Measurements from ENCODE around the gene CSMD2. TPM values are rescaled to one million over a fixed set of nuclear protein-coding genes. Genes with fewer than 3 reads are reported as not detected.

Gene CSMD2
- total and polyA plus RNA-seq, 2 of the 8 experiments (the other 6 are each of a cell fraction or from before 2014, with no cell fraction given) = 7.0 to 14.7 TPM

GRCh38 chr1:33872683-33873082, 292.3 kb downstream of the CSMD2 start:
- Histone ChIP-seq H2BK5ac (ENCODE audit: low read depth, low read length) (no peak overlapping the region), H2BK15ac (ENCODE audit: low read length) (no peak overlapping the region), H3K9ac (replicated peaks in 1 of 4; ENCODE audit: extremely low read depth in 1 of 4, low read depth in 3 of 4, low read length in 3 of 4) (no peak overlapping the region), H4K5ac (ENCODE audit: insufficient read length, low read depth, low read length) (no peak overlapping the region), H3K4me1 (replicated peaks in 1 of 4; ENCODE audit: control insufficient read depth in 3 of 4, insufficient read depth in 4 of 4, low read length in 3 of 4) (peaks cover 0 to 3% (median under 1%) of the 10 kb centered on the region in 4 experiments; a peak in 4 of 7 replicates), H4K8ac (ENCODE audit: extremely low read depth, insufficient read depth, low read length) (no peak overlapping the region), H3K4me2 (ENCODE audit: insufficient read depth in 1 of 2, low read depth in 2 of 2, low read length in 2 of 2) (no peak overlapping the region), H3K79me2 (ENCODE audit: control insufficient read depth in 1 of 2, insufficient read depth in 2 of 2, low read length in 2 of 2) (no peaks in the 10 kb centered on the region), H3K9me3 (ENCODE audit: insufficient read depth in 2 of 2, low read depth in 1 of 2, low read length in 1 of 2) (no peaks in the 10 kb centered on the region), H3K4ac (replicated peaks; ENCODE audit: insufficient read length, low read depth, low read length) (no peak overlapping the region), H3K23me2 (ENCODE audit: low read depth, low read length) (no peaks in the 10 kb centered on the region), H3K23ac (ENCODE audit: insufficient read length) (no peak overlapping the region), H2AFZ (ENCODE audit: low read length) (no peak overlapping the region), H3K79me1 (ENCODE audit: low read depth, low read length) (no peaks in the 10 kb centered on the region; the same call in 1 of the 2 replicates), H3K18ac (ENCODE audit: extremely low read depth, low read length) (no peak overlapping the region), H3K27ac (ENCODE audit: low read depth, low read length) (no peak overlapping the region), H2BK120ac (replicated peaks; ENCODE audit: low read depth, low read length) (no peak overlapping the region), H3K56ac (replicated peaks; ENCODE audit: insufficient read length, low read depth, low read length) (no peak overlapping the region), H4K91ac (replicated peaks; ENCODE audit: insufficient read length, low read length) (no peak overlapping the region), H3K27me3 (replicated peaks in 1 of 4; ENCODE audit: control insufficient read depth in 3 of 4, extremely low read depth in 1 of 4, insufficient read depth in 3 of 4, low read length in 3 of 4) (no peaks in the 10 kb centered on the region), H2BK12ac (ENCODE audit: low read depth, low read length) (no peak overlapping the region), H3K4me3 (ENCODE audit: extremely low read depth in 1 of 4, insufficient read depth in 2 of 4, low read depth in 3 of 4, low read length in 4 of 4) (no peak overlapping the region), H2BK20ac (ENCODE audit: low read length) (no peak overlapping the region), H3K36me3 (ENCODE audit: control insufficient read depth in 2 of 4, insufficient read depth in 4 of 4, low read length in 3 of 4) (no peaks in the 10 kb centered on the region; a peak in 1 of 8 replicates), H4K20me1 (replicated peaks in 1 of 2; ENCODE audit: control insufficient read depth in 1 of 2, insufficient read depth in 2 of 2, low read length in 2 of 2) (no peaks in the 10 kb centered on the region), H2AK5ac (ENCODE audit: low read depth, low read length) (no peak overlapping the region), H3K14ac (ENCODE audit: insufficient read length) (no peak overlapping the region)
- DNase-seq (ENCODE audit: low read depth in 1 of 2, low spot score in 2 of 2) (no peak), FAIRE-seq (no peak)
- POLR2A ChIA-PET (ENCODE audit: partially characterized antibody) = interaction anchor here (0.9 to 1.5 kb wide), 2 partner anchors 10 to 21 kb away, joined by 3 to 5 read pairs; no protein-coding TSS in a partner anchor
- TF ChIP-seq SIRT6 (IDR thresholded peaks at IDR 0.05; ENCODE audit: low read length) (no peak), SP4 (IDR thresholded peaks at IDR 0.05; ENCODE audit: low read length) (no peak), RAD21 (IDR thresholded peaks at IDR 0.05 in 1 of 2, conservative IDR thresholded peaks at IDR 0.05 in 1 of 2; ENCODE audit: low read depth in 2 of 2, low read length in 2 of 2) (no peak), BCL11A (IDR thresholded peaks at IDR 0.05; ENCODE audit: low read depth in 2 of 2, low read length in 2 of 2) (no peak), HDAC2 (IDR thresholded peaks at IDR 0.05; ENCODE audit: borderline replicate concordance in 1 of 2, low read depth in 2 of 2, low read length in 2 of 2) (no peak), RXRA (IDR thresholded peaks at IDR 0.05; ENCODE audit: insufficient read depth, low read depth, low read length) (no peak), SRF (IDR thresholded peaks at IDR 0.05; ENCODE audit: low read depth, low read length) (no peak), SUZ12 (IDR thresholded peaks at IDR 0.05; ENCODE audit: low read length) (no peak), USF2 (IDR thresholded peaks at IDR 0.05; ENCODE audit: low read length) (no peak), POU5F1 (IDR thresholded peaks at IDR 0.05; ENCODE audit: low read depth, low read length) (no peak), POLR2AphosphoS5 (IDR thresholded peaks at IDR 0.05; ENCODE audit: low read depth, low read length) (no peak)
- 87% methylated on average over 2 of the region's 2 CpGs; no CpG with 5 or more reads in 1 of the 2 experiments for WGBS, 2 experiments (ENCODE audit: extremely low coverage in 1 of 2, insufficient coverage in 1 of 2, insufficient read length in 1 of 2, insufficient replicate concordance in 2 of 2, low coverage in 1 of 2, low lambda C conversion rate in 2 of 2, missing lambda C conversion rate in 1 of 2)
- CTCF ChIA-PET (ENCODE audit: partially characterized antibody) = interaction anchor here (0.8 to 1.7 kb wide), 5 partner anchors 11 to 233 kb away, joined by 3 to 9 read pairs (median 6); no protein-coding TSS in a partner anchor
